ENCODE data around the gene PTPRK. TPM values are rescaled to one million over a fixed set of nuclear protein-coding genes. Genes with fewer than 3 reads are reported as not detected.
A peak's percentile ranks its signal among the peaks of the same experiment; 100 is the strongest.

Gene PTPRK
- total and polyA plus RNA-seq, 3 experiments from 2014 or later = 0.74 to 23.0 (median 21.3) TPM

- Histone ChIP-seq H3K27ac (ENCODE audit: low read depth, low read length) (no peak overlapping the region), H3K27me3 (ENCODE audit: insufficient read depth, low read length, poor library complexity, severe bottlenecking) (no peaks in the 10 kb centered on the region), H3K9me3 (ENCODE audit: low read length) (no peaks in the 10 kb centered on the region), H3K36me3 (ENCODE audit: insufficient read depth, low read length) (no peaks in the 10 kb centered on the region), H3K4me3 (ENCODE audit: low read length) (no peak overlapping the region), H3K4me1 (ENCODE audit: insufficient read depth, low read length) (no peaks in the 10 kb centered on the region)
- ChIA-PET POLR2A (no interaction called here), CTCF (no interaction called here)
- Mint-ChIP-seq H3K4me3 (no peak overlapping the region), H3K36me3 (peaks cover 6 to 12% (median 9%) of the 10 kb centered on the region in 3 donors), H3K9me3 (no peaks in the 10 kb centered on the region), H3K27me3 (no peaks in the 10 kb centered on the region), H3K27ac (no peak overlapping the region), H3K4me1 (peaks cover 0 to 7% (median 5%) of the 10 kb centered on the region in 3 donors)
- DNase-seq = no peak
These were observed 450.0 kb downstream of the PTPRK start for GRCh38 chr6:128070406-128070805.

GRCh38 chr6:128069188-128069587, 451.2 kb downstream of the PTPRK start:
- Histone ChIP-seq H3K9me3 (ENCODE audit: low read length) (no peaks in the 10 kb centered on the region), H3K4me1 (ENCODE audit: insufficient read depth, low read length) (no peaks in the 10 kb centered on the region), H3K27me3 (ENCODE audit: insufficient read depth, low read length, poor library complexity, severe bottlenecking) (no peaks in the 10 kb centered on the region), H3K36me3 (ENCODE audit: insufficient read depth, low read length) (no peaks in the 10 kb centered on the region), H3K27ac (ENCODE audit: low read depth, low read length) (no peak overlapping the region), H3K4me3 (ENCODE audit: low read length) (no peak overlapping the region)
- Mint-ChIP-seq H3K9me3 (no peaks in the 10 kb centered on the region), H3K36me3 (peaks cover 0 to 12% (median 9%) of the 10 kb centered on the region in 3 donors), H3K27ac (no peak overlapping the region), H3K4me3 (no peak overlapping the region), H3K27me3 (no peaks in the 10 kb centered on the region), H3K4me1 (peaks cover 0 to 7% (median 5%) of the 10 kb centered on the region in 3 donors)
- no peak for DNase-seq
- ChIA-PET CTCF (no interaction called here), POLR2A (no interaction called here)

GRCh38 chr6:128068119-128068479, 452.3 kb downstream of the PTPRK start:
- no peaks in the 10 kb centered on the region for H3K4me1 ChIP-seq (ENCODE audit: insufficient read depth, low read length)
- no peak overlapping the region for H3K27ac ChIP-seq (ENCODE audit: low read depth, low read length)
- Mint-ChIP-seq H3K27ac (no peak overlapping the region), H3K4me3 (no peak overlapping the region), H3K4me1 (peaks cover 0 to 7% (median 5%) of the 10 kb centered on the region in 3 donors), H3K36me3 (peaks cover 0 to 13% (median 9%) of the 10 kb centered on the region in 3 donors), H3K9me3 (no peaks in the 10 kb centered on the region), H3K27me3 (no peaks in the 10 kb centered on the region)
- H3K36me3 ChIP-seq (ENCODE audit: insufficient read depth, low read length) = no peaks in the 10 kb centered on the region
- no peak overlapping the region for H3K4me3 ChIP-seq (ENCODE audit: low read length)
- ChIA-PET POLR2A (no interaction called here), CTCF (no interaction called here)
- no peaks in the 10 kb centered on the region for H3K27me3 ChIP-seq (ENCODE audit: insufficient read depth, low read length, poor library complexity, severe bottlenecking)
- no peak for DNase-seq
- no peaks in the 10 kb centered on the region for H3K9me3 ChIP-seq (ENCODE audit: low read length)

- peaks cover 0 to 7% (median 5%) of the 10 kb centered on the region in 3 donors for H3K4me1 Mint-ChIP-seq
- Histone ChIP-seq H3K4me3 (ENCODE audit: low read length) (no peak overlapping the region), H3K36me3 (ENCODE audit: insufficient read depth, low read length) (no peaks in the 10 kb centered on the region), H3K27me3 (ENCODE audit: insufficient read depth, low read length, poor library complexity, severe bottlenecking) (no peaks in the 10 kb centered on the region), H3K9me3 (ENCODE audit: low read length) (no peaks in the 10 kb centered on the region), H3K27ac (ENCODE audit: low read depth, low read length) (no peak overlapping the region), H3K4me1 (ENCODE audit: insufficient read depth, low read length) (no peaks in the 10 kb centered on the region)
- H3K4me3 Mint-ChIP-seq = no peak overlapping the region
- H3K9me3 Mint-ChIP-seq = no peaks in the 10 kb centered on the region
- no peak overlapping the region for H3K27ac Mint-ChIP-seq
- POLR2A ChIA-PET = no interaction called here
- CTCF ChIA-PET = no interaction called here
- H3K36me3 Mint-ChIP-seq = peaks cover 0 to 14% (median 8%) of the 10 kb centered on the region in 3 donors
- H3K27me3 Mint-ChIP-seq = no peaks in the 10 kb centered on the region
- no peak for DNase-seq
These were observed 452.8 kb downstream of the PTPRK start for GRCh38 chr6:128067446-128068118.

GRCh38 chr6:128065072-128065471, 455.3 kb downstream of the PTPRK start:
- Histone ChIP-seq H3K27ac (ENCODE audit: low read depth, low read length) (no peak overlapping the region), H3K36me3 (ENCODE audit: insufficient read depth, low read length) (no peaks in the 10 kb centered on the region), H3K4me1 (ENCODE audit: insufficient read depth, low read length) (no peaks in the 10 kb centered on the region), H3K4me3 (ENCODE audit: low read length) (no peak overlapping the region), H3K27me3 (ENCODE audit: insufficient read depth, low read length, poor library complexity, severe bottlenecking) (no peaks in the 10 kb centered on the region), H3K9me3 (ENCODE audit: low read length) (no peaks in the 10 kb centered on the region)
- Mint-ChIP-seq H3K36me3 (peaks cover 0 to 11% (median 0%) of the 10 kb centered on the region in 3 donors), H3K4me1 (no peaks in the 10 kb centered on the region), H3K27me3 (no peaks in the 10 kb centered on the region), H3K27ac (no peak overlapping the region), H3K9me3 (no peaks in the 10 kb centered on the region), H3K4me3 (no peak overlapping the region)
- POLR2A ChIA-PET = no interaction called here
- CTCF ChIA-PET = interaction anchor here (1.0 kb wide), 1 partner anchor 209 kb away, joined by 3 read pairs; no protein-coding TSS in a partner anchor
- DNase-seq = no peak

GRCh38 chr6:128064540-128064895, 455.9 kb downstream of the PTPRK start:
- CTCF ChIA-PET = no interaction called here
- no peaks in the 10 kb centered on the region for H3K36me3 ChIP-seq (ENCODE audit: insufficient read depth, low read length)
- Mint-ChIP-seq H3K27me3 (no peaks in the 10 kb centered on the region), H3K36me3 (peaks cover 0 to 10% (median 0%) of the 10 kb centered on the region in 3 donors), H3K9me3 (no peaks in the 10 kb centered on the region), H3K4me3 (no peak overlapping the region), H3K4me1 (no peaks in the 10 kb centered on the region), H3K27ac (no peak overlapping the region)
- no peaks in the 10 kb centered on the region for H3K9me3 ChIP-seq (ENCODE audit: low read length)
- no peak for DNase-seq
- H3K27me3 ChIP-seq (ENCODE audit: insufficient read depth, low read length, poor library complexity, severe bottlenecking) = no peaks in the 10 kb centered on the region
- POLR2A ChIA-PET = no interaction called here
- H3K4me1 ChIP-seq (ENCODE audit: insufficient read depth, low read length) = no peaks in the 10 kb centered on the region
- H3K4me3 ChIP-seq (ENCODE audit: low read length) = no peak overlapping the region
- no peak overlapping the region for H3K27ac ChIP-seq (ENCODE audit: low read depth, low read length)

GRCh38 chr6:128063850-128064539, 456.4 kb downstream of the PTPRK start:
- peak overlapping the region in 1 of 8 donors; percentile 46 for H3K27ac Mint-ChIP-seq
- no peaks in the 10 kb centered on the region for H3K4me1 Mint-ChIP-seq
- Histone ChIP-seq H3K9me3 (ENCODE audit: low read length) (no peaks in the 10 kb centered on the region), H3K4me1 (ENCODE audit: insufficient read depth, low read length) (no peaks in the 10 kb centered on the region), H3K4me3 (ENCODE audit: low read length) (no peak overlapping the region), H3K27ac (ENCODE audit: low read depth, low read length) (no peak overlapping the region), H3K27me3 (ENCODE audit: insufficient read depth, low read length, poor library complexity, severe bottlenecking) (no peaks in the 10 kb centered on the region), H3K36me3 (ENCODE audit: insufficient read depth, low read length) (no peaks in the 10 kb centered on the region)
- H3K4me3 Mint-ChIP-seq = no peak overlapping the region
- ChIA-PET CTCF (interaction anchor here (1.2 to 1.4 kb wide), 2 partner anchors 65 to 96 kb away, joined by 3 read pairs; no protein-coding TSS in a partner anchor), POLR2A (no interaction called here)
- peaks cover 0 to 10% (median 0%) of the 10 kb centered on the region in 3 donors for H3K36me3 Mint-ChIP-seq
- DNase-seq = no peak
- H3K9me3 Mint-ChIP-seq = no peaks in the 10 kb centered on the region
- H3K27me3 Mint-ChIP-seq = no peaks in the 10 kb centered on the region

- Mint-ChIP-seq H3K4me3 (no peak overlapping the region), H3K36me3 (peaks cover 0 to 10% (median 0%) of the 10 kb centered on the region in 3 donors), H3K9me3 (no peaks in the 10 kb centered on the region), H3K4me1 (no peaks in the 10 kb centered on the region), H3K27ac (no peak overlapping the region), H3K27me3 (no peaks in the 10 kb centered on the region)
- no peak for DNase-seq
- H3K27me3 ChIP-seq (ENCODE audit: insufficient read depth, low read length, poor library complexity, severe bottlenecking) = no peaks in the 10 kb centered on the region
- no peak overlapping the region for H3K4me3 ChIP-seq (ENCODE audit: low read length)
- H3K27ac ChIP-seq (ENCODE audit: low read depth, low read length) = no peak overlapping the region
- no peaks in the 10 kb centered on the region for H3K4me1 ChIP-seq (ENCODE audit: insufficient read depth, low read length)
- no peaks in the 10 kb centered on the region for H3K9me3 ChIP-seq (ENCODE audit: low read length)
- CTCF ChIA-PET = interaction anchor here (1.2 to 1.4 kb wide), 2 partner anchors 64 to 95 kb away, joined by 3 read pairs; no protein-coding TSS in a partner anchor
- POLR2A ChIA-PET = no interaction called here
- H3K36me3 ChIP-seq (ENCODE audit: insufficient read depth, low read length) = no peaks in the 10 kb centered on the region
These were observed 457.4 kb downstream of the PTPRK start for GRCh38 chr6:128062882-128063603.

All from CD8-positive, alpha-beta memory T cell (primary cell).